Cardiac atrium fibroblast (primary cell): Measurements from ENCODE around the gene GGT6. TPM values are rescaled to one million over a fixed set of nuclear protein-coding genes. Genes with fewer than 3 reads are reported as not detected.

Experiments
- total RNA-seq: library from RNA; depleted of rRNA; stranded (reverse); fragments of >200 nt; gene quantifications from 2 replicates; pipeline ENCODE4 v1.2.3, GENCODE V29; 2015

GGT6 gene, protein sequence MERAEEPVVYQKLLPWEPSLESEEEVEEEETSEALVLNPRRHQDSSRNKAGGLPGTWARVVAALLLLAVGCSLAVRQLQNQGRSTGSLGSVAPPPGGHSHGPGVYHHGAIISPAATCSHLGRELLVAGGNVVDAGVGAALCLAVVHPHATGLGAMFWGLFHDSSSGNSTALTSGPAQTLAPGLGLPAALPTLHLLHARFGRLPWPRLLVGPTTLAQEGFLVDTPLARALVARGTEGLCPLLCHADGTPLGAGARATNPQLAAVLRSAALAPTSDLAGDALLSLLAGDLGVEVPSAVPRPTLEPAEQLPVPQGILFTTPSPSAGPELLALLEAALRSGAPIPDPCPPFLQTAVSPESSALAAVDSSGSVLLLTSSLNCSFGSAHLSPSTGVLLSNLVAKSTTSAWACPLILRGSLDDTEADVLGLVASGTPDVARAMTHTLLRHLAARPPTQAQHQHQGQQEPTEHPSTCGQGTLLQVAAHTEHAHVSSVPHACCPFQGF
- total RNA-seq: not detected in 2 replicates

DNA sequence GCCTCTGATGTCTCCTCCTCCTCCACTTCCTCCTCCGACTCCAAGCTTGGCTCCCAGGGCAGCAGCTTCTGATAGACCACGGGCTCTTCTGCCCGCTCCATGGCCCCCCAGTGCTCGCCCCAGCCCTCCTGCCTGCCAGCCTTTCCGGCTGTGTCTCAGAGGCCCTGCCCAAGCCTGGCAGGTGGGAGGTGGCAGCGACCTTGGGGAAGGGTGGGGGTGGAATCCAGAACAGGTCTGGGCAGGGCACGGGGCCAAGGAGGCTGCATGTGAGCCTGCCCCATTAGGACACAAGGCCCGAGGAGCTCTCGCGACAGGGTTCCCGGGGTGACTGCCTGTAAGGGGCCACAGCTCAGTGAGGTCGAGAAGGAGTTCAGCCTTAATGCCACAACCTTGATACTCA is at the start of gene GGT6:
Gene GGT6, minus strand, starts transcription at position 157 of the 400 bp plus-strand sequence. Its CDS starts 56 bp downstream, at position 101.

DNA sequence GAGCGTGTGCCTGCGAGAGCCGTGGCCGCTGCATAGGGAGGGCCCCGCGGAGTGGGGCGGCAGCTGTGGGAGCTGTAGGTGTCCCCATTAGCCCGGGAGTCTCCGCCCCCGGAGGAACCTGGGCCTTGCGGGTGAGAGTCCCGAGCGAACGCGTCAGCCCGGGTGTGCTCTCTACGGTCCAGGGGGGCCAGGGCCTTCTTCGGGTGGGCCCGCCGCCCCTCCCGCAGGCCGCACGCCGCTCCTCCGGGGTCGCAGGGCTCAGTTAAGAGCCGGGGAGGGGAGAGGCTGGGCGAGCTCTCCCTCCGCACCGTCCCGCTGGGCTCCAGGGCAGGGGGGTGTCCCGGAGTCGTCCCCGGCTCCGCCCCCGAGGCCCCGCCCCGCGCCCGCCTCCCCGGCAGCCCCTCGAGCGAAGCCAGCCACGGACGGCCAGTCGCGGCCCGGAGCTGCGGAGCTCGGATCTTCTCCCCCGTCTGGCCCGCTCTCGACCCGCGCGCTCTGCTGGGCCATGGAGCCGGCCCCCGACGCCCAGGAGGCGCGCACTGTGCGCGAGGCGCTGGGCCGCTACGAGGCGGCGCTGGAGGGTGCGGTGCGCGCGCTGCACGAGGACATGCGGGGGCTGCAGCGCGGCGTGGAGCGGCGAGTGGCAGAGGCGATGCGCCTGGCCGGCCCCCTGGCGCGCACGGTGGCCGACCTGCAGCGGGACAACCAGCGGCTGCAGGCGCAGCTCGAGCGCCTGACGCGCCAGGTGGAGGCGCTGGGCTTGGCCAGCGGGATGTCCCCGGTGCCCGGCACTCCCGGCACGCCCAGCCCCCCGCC is 23.9 kb upstream of the GGT6 start, which contains the start of gene SMTNL2:
Gene SMTNL2, plus strand, starts transcription at position 429 of the 816 bp plus-strand sequence. Its CDS starts 77 bp downstream, at position 506.

DNA sequence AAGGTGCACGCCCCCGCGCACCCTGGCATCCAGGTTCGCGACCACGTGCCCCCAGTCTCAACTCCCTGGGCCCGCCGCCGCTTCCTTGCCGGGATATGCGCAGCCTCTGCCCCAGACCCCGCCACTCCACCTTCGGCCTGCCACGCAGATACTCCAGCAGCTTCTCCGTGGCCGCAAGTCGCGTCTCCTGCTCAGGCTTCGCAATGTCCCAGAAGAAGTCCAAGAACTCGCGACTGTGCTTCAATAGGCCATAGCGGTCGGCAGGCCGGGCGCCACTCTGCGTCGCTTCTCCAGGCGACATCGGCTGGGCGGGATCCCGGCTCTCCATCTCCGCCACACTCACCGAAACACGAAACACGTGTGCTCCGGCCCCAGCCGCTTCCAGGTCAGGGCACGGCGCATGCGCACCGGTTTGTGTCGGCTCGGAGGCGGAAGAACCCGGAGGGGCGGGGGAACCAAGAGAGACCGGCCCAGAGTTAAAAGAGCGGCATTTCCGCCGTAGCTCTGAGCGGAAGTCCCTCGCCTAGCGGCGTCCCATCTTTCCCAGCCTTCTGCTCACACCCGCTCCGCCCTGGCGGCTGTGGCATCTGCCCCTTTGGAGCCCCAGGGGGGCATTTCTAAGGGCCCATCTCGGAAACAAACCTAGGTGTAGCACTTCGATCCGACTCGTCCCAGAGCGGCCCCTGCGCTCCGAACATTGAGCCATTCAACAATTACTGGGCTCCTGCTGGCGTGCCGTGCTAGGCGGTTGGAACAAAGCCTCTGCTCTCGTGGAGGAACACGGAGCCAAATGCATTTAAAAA is 5.2 kb downstream of the GGT6 start, which contains the start of gene MYBBP1A:
Gene MYBBP1A, minus strand, starts transcription at position 388 of the 803 bp plus-strand sequence. Its CDS starts 60 bp downstream, at position 328.

Other genes with a start within 250 kb of the GGT6 start
- gene UBE2G1, start 193.9 kb downstream of the GGT6 start, total RNA-seq: 34.3 and 42.4 TPM in 2 replicates
- not detected in 2 replicates for gene SPNS3, start 126.6 kb downstream of the GGT6 start, total RNA-seq
- 0.18 and 2.9 TPM in 2 replicates for gene SPNS2, start 61.7 kb downstream of the GGT6 start, total RNA-seq
- 63.2 and 72.3 TPM in 2 replicates for gene MYBBP1A, start 5.2 kb downstream of the GGT6 start, total RNA-seq
- not detected in 2 replicates for gene SMTNL2, start 24.0 kb upstream of the GGT6 start, total RNA-seq
- not detected in 2 replicates for gene ALOX15, start 81.1 kb upstream of the GGT6 start, total RNA-seq
- 18.3 and 31.6 TPM in 2 replicates for gene PELP1, start 143.6 kb upstream of the GGT6 start, total RNA-seq
- gene ARRB2, start 150.1 kb upstream of the GGT6 start, total RNA-seq: 3.9 and 4.3 TPM in 2 replicates
- 8.4 and 17.5 TPM in 2 replicates for gene MED11, start 170.9 kb upstream of the GGT6 start, total RNA-seq
- 0.16 TPM in 1 of 2 replicates, not detected in the other for gene ZMYND15, start 179.3 kb upstream of the GGT6 start, total RNA-seq
- 1.6 and 6.8 TPM in 2 replicates for gene CXCL16, start 179.4 kb upstream of the GGT6 start, total RNA-seq
- not detected in 2 replicates for gene TM4SF5, start 211.3 kb upstream of the GGT6 start, total RNA-seq
- 0.18 TPM in 1 of 2 replicates, not detected in the other for gene VMO1, start 225.8 kb upstream of the GGT6 start, total RNA-seq
- not detected in 2 replicates for gene GLTPD2, start 228.4 kb upstream of the GGT6 start, total RNA-seq
- gene PSMB6, start 235.6 kb upstream of the GGT6 start, total RNA-seq: 159 and 177 TPM in 2 replicates
- gene PLD2, start 246.6 kb upstream of the GGT6 start, total RNA-seq: 13.9 and 19.5 TPM in 2 replicates